OCI-LY1 (cell line): ENCODE data around the gene IKBKG.

Source experiments
- H2AFZ ChIP-seq: fragments of 200-600 bp; sonication (generic), shearing (Covaris generic); 2 replicates; pipeline ENCODE4 v1.6.0; 2014; ENCODE audit warnings: antibody characterized with exemption, mild to moderate bottlenecking, low read length
- H3F3A ChIP-seq: fragments of 200-600 bp; sonication (generic), shearing (Covaris generic); 2 replicates; pipeline ENCODE4 v1.6.0; 2014; ENCODE audit warnings: mild to moderate bottlenecking, antibody characterized with exemption, low read length, moderate library complexity; ENCODE audit not compliant: insufficient read depth
- H3K27ac ChIP-seq: fragments of 200-600 bp; sonication (generic); 2 replicates; pipeline ENCODE4 v1.5.1; 2014; ENCODE audit warnings: low read length, mixed run types, mild to moderate bottlenecking, low read depth; ENCODE audit not compliant: poor library complexity, severe bottlenecking
- H3K27me3 ChIP-seq: fragments of 200-600 bp; sonication (generic); 2 replicates; pipeline ENCODE4 v1.6.0; 2014; ENCODE audit warnings: antibody characterized with exemption, mild to moderate bottlenecking, low read length, moderate library complexity; ENCODE audit not compliant: insufficient read depth
- H3K36me3 ChIP-seq: fragments of 200-600 bp; sonication (generic); 2 replicates; pipeline ENCODE4 v1.6.1; 2014; ENCODE audit warnings: mild to moderate bottlenecking, antibody characterized with exemption, low read length, moderate library complexity, mixed read lengths; ENCODE audit not compliant: insufficient read depth
- H3K4me1 ChIP-seq: fragments of 200-600 bp; sonication (generic); 2 replicates; pipeline ENCODE4 v1.5.1; 2014; ENCODE audit warnings: mild to moderate bottlenecking, low read length, moderate library complexity; ENCODE audit not compliant: insufficient read depth, severe bottlenecking
- H3K4me2 ChIP-seq: fragments of 200-600 bp; sonication (generic), shearing (Covaris generic); 2 replicates; pipeline ENCODE4 v1.6.1; 2014; ENCODE audit warnings: low read length
- H3K4me3 ChIP-seq: fragments of 200-600 bp; sonication (generic); 2 replicates; pipeline ENCODE4 v1.5.1; 2014; ENCODE audit warnings: low read length, low read depth, mild to moderate bottlenecking, mixed read lengths; ENCODE audit not compliant: poor library complexity, severe bottlenecking
- H3K79me2 ChIP-seq: fragments of 200-600 bp; shearing (Covaris generic); 2 replicates; pipeline ENCODE4 v1.6.1; 2016; ENCODE audit warnings: mixed run types, low read length, mixed read lengths; ENCODE audit not compliant: insufficient read depth
- H3K9ac ChIP-seq: fragments of 200-600 bp; sonication (generic), shearing (Covaris generic); 2 replicates; pipeline ENCODE4 v1.6.1; 2014; ENCODE audit warnings: mild to moderate bottlenecking, low read length, mixed read lengths
- H3K9me2 ChIP-seq: fragments of 200-600 bp; sonication (generic), shearing (Covaris generic); 2 replicates; pipeline ENCODE4 v1.6.1; 2014; ENCODE audit warnings: low read depth, mild to moderate bottlenecking, low read length, mixed read lengths
- H3K9me3 ChIP-seq: fragments of 200-600 bp; shearing (Covaris generic); 2 replicates; pipeline ENCODE4 v1.6.1; 2014; ENCODE audit warnings: low read length, mixed read lengths
- H4K20me1 ChIP-seq: fragments of 200-600 bp; sonication (generic), shearing (Covaris generic); 2 replicates; pipeline ENCODE4 v1.6.0; 2016; ENCODE audit warnings: mild to moderate bottlenecking, low read length; ENCODE audit not compliant: insufficient read depth
- CTCF ChIP-seq: fragments of 200-600 bp; sonication (generic), shearing (Covaris generic); IDR thresholded peaks from 2 replicates; pipeline ENCODE4 v1.5.1; 2017; ENCODE audit warnings: mild to moderate bottlenecking, antibody characterized with exemption, low read length, moderate library complexity, mixed read lengths
- EZH2 ChIP-seq: fragments of 200-600 bp; sonication (generic), shearing (Covaris generic); IDR thresholded peaks from 2 replicates; pipeline ENCODE4 v1.8.0; 2017; ENCODE audit warnings: borderline replicate concordance, mixed run types, mild to moderate bottlenecking, antibody characterized with exemption, low read length, moderate library complexity, mixed read lengths

IKBKG gene

GRCh38 chrX:154502989-154503388, 44.4 kb upstream of the IKBKG start:
- TF ChIP-seq CTCF (no peak), EZH2 (no peak)
- no peak overlapping the region for H3K4me3 ChIP-seq
- H3K9me2 ChIP-seq = no peaks in the 10 kb centered on the region
- no peaks in the 10 kb centered on the region for H4K20me1 ChIP-seq
- H3F3A ChIP-seq = no peaks in the 10 kb centered on the region
- no peaks in the 10 kb centered on the region for H3K9me3 ChIP-seq
- H3K9ac ChIP-seq = no peak overlapping the region
- H3K79me2 ChIP-seq = no peaks in the 10 kb centered on the region
- no peak overlapping the region for H2AFZ ChIP-seq
- peaks cover 6% of the 10 kb centered on the region; the same call in 1 of the 2 replicates for H3K36me3 ChIP-seq
- peaks cover under 1% of the 10 kb centered on the region for H3K4me1 ChIP-seq
- no peak overlapping the region for H3K27ac ChIP-seq
- H3K27me3 ChIP-seq = no peaks in the 10 kb centered on the region
- no peak overlapping the region; the same call in 1 of the 2 replicates for H3K4me2 ChIP-seq

- Histone ChIP-seq H3K9me2 (no peaks in the 10 kb centered on the region), H2AFZ (no peak overlapping the region), H3K9ac (no peak overlapping the region), H3K79me2 (no peaks in the 10 kb centered on the region), H4K20me1 (no peaks in the 10 kb centered on the region), H3K27ac (no peak overlapping the region), H3K27me3 (no peaks in the 10 kb centered on the region), H3F3A (no peaks in the 10 kb centered on the region), H3K4me1 (no peaks in the 10 kb centered on the region), H3K4me2 (no peak overlapping the region), H3K4me3 (no peak overlapping the region), H3K36me3 (peaks cover 20% of the 10 kb centered on the region), H3K9me3 (no peaks in the 10 kb centered on the region)
- TF ChIP-seq CTCF (no peak), EZH2 (no peak)
Observed at GRCh38 chrX:154505734-154506133, 41.7 kb upstream of the IKBKG start.

GRCh38 chrX:154506483-154507332, 40.7 kb upstream of the IKBKG start:
- no peak overlapping the region for H3K9ac ChIP-seq
- H3K27me3 ChIP-seq = no peaks in the 10 kb centered on the region
- H3K4me2 ChIP-seq = no peak overlapping the region
- H2AFZ ChIP-seq = no peak overlapping the region
- no peaks in the 10 kb centered on the region for H3K79me2 ChIP-seq
- H3K27ac ChIP-seq = no peak overlapping the region
- H3K9me3 ChIP-seq = no peaks in the 10 kb centered on the region
- H3K4me3 ChIP-seq = no peak overlapping the region
- H3K4me1 ChIP-seq = no peaks in the 10 kb centered on the region
- no peaks in the 10 kb centered on the region for H3F3A ChIP-seq
- H3K36me3 ChIP-seq = peaks cover 20% of the 10 kb centered on the region
- no peak for TF ChIP-seq CTCF
- TF ChIP-seq EZH2 = no peak
- no peaks in the 10 kb centered on the region for H4K20me1 ChIP-seq
- no peaks in the 10 kb centered on the region for H3K9me2 ChIP-seq
